Measurements from ENCODE around the gene ZNF691.
A peak's percentile ranks its signal among the peaks of the same experiment; 100 is the strongest.
"Not testable (repeated sequence)": the region's sequence is repeated elsewhere in the genome, so short reads cannot be mapped to it uniquely, and the experiment has no call there.

Gene ZNF691, protein sequence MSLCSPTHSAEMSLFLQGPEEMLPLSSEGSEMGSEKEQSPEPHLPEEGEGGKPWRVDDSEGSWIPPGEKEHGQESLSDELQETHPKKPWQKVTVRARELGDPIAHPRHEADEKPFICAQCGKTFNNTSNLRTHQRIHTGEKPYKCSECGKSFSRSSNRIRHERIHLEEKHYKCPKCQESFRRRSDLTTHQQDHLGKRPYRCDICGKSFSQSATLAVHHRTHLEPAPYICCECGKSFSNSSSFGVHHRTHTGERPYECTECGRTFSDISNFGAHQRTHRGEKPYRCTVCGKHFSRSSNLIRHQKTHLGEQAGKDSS

DNA sequence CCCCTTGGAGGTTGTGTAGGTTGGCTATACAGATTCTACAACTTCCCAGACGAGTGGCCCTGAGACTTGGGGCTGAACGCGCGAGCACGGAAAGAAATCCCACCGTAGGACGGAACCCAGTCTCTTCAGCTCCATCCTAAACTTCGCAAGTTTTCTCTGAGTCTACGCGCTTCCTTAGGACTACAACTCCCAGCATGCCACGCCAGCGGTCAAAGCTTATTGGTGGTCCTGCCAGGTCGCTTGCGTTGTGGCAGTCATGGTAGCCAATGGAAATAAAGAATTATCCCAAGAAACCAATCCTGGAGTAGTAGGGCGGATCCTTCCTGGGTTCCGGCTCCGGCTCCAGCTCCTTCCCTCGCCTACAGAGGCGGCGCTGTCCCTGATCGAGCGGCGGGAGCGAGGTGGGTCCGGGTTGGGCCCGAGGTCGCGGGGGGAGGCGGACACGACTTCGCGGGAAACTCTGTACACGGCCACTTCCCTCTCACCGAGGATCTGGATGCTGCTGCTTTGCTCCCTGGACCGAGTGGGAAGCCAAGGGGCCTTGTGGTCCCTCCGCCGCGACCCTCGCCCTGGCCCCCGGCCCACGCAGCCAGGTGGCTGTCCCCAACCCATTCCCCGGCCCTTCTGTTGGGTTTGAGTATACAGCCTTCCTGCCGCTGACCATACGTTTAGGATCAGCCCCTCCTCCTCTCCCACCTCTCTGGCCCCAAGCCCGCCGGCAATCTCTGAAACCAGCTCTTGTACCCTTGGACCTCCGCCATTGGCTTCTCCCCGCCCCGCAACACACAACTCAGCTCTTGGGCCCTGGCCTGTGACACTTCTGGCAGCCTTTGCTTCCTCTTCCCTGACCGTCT is at the start of gene ZNF691:
ZNF691 (plus strand) TSS at position 357 of the 854 bp plus-strand sequence. CDS start 3,046 bp downstream, outside the sequence.
- DNase-seq (ENCODE audit: low read depth), result peak; percentile 69

DNA sequence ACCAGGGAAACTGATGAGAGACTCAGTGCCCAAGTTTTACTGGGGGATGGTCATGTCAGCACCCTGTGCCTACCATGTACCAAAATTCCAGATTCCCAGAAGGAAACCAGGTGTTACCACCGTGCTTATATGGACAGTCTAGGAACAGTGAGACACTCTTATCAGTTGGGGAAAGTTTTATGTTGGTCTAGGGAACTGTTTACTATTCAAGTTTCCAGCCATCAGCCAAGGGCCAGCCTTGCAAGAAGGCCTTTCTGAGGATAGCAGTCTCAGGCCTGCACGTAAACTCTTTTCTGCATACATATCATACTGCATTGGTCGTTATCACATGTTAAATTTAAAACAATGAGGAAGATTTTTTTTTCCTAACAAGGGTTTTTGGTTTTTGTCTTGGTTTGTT is 49.0 kb upstream of the ZNF691 start:
- no peak for DNase-seq (ENCODE audit: low read depth)

DNA sequence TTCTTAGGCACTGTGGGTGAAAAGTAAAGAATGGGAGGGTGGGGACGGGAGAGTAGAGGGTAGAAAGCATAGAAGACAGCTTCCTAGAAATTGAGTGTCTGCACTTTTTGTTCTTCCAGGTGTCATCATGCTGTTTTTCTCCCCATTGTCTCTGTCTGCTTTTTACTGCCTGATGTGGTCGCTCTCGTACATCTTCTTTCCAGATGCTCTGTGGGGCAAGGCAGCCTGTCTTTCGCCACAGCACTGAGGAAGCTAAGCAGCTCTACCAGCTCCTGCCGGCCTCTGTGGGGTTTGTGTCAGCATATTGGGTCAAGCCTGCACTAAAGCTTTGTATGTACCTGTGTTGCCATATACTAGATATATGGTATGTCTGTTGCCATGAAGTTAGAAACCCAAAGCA is 48.4 kb upstream of the ZNF691 start:
- no peak for DNase-seq (ENCODE audit: low read depth)

DNA sequence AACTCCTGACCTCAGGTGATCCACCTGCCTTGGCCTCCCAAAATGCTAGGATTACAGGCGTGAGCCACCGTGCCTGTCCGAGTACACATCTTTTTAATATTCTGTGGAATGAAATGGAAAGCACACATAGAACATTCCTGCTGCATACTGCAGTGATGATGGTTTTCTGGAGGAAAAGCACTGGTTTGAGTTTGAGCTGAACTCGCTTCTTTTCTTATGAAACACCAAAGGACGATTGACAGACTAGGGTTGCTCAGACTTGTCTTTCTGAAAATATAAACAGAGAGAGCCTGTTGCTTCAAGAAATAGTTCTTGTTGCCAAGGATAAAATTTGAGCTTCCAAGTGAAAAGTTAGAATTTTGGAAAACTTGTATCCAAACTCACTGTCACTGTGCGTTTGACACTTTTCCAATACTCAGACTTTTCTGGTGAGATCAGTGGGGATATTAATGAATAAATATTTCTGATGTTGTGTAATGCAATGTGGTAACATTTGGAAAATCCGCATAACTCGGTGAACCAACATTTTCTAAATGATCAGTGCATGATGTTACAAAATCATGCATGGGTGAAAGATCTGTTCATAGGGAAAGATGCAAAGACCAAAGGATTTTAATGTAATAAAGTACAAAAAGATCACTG is 44.5 kb upstream of the ZNF691 start:
- DNase-seq (ENCODE audit: low read depth), result no peak

DNA sequence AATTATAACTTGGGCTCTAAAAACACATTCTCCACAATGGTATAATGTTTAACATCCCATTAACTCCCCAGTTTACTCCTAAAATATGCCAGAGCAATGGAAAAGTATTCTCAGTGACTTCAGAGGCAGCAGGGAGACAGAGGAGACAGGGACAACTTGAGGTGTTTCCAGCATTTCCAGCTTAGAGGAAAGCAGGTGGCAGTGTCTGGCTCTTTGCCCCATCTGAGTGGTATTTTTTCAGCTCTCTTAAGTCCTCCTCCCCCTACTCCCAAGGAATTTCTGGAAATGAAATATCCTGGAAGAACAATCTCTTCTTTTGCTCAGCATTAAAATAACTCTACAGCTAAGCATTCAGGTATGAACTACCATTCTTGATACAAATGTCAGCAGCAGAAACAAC is 40.2 kb upstream of the ZNF691 start:
- no peak for DNase-seq (ENCODE audit: low read depth)

DNA sequence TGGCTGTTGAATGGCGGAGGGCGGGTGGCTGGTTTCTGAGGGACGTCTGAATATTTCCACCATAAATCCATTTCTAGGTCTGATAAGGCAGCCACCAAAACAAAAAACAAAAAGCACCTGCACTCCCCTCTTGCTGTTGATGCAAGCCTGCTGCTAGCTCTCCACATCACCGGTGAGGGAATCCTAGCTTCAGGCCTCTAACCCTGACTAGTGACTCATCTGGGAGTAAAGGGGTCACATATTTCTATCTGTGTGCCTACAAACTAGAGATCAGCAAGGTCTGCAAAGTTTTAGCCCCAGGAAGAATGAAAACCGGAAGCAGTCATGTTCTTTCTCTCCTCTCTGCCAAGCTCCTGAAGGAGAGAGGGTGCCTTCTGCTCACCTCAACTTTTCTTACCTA is 39.8 kb upstream of the ZNF691 start:
- DNase-seq (ENCODE audit: low read depth), result no peak

DNA sequence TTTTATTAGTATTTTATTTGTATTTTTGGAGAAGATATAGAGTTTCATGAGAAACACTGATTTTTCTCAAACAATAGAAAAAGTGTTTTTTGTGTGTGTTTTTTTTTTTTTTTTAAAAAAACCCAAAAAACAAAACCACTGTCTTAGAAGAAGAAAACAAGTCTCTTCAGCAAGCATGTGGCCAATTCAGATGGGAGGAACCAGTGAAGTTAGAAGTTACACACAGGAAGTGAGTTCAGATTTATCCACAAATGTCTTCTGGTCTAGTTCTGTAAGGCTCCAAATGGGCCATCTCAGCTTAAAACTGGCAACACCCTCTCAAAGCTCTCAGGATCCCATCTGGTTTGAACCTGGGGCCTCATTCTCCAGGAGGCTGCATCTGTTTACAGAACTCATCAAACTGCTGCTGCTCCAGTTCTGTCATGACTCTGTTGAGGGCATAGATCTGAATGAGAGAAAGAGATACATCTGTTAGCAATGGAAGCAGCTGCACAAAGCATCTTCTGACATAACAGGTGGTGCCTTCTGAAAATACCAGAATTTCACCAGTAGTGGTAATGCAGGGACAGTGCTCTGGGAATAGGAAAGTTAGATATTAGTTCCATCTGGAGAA is 39.3 kb upstream of the ZNF691 start:
- no peak for DNase-seq (ENCODE audit: low read depth)

DNA sequence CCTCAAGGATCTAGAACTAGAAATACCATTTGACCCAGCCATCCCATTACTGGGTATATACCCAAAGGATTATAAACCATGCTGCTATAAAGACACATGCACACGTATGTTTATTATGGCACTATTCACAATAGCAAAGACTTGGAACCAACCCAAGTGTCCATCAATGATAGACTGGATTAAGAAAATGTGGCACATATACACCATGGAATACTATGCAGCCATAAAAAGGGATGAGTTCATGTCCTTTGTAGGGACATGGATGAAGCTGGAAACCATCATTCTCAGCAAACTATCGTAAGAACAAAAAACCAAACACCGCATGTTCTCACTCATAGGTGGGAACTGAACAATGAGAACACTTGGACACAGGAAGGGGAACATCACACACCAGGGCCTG is 31.6 kb upstream of the ZNF691 start:
- DNase-seq (ENCODE audit: low read depth), result not testable (repeated sequence)

DNA sequence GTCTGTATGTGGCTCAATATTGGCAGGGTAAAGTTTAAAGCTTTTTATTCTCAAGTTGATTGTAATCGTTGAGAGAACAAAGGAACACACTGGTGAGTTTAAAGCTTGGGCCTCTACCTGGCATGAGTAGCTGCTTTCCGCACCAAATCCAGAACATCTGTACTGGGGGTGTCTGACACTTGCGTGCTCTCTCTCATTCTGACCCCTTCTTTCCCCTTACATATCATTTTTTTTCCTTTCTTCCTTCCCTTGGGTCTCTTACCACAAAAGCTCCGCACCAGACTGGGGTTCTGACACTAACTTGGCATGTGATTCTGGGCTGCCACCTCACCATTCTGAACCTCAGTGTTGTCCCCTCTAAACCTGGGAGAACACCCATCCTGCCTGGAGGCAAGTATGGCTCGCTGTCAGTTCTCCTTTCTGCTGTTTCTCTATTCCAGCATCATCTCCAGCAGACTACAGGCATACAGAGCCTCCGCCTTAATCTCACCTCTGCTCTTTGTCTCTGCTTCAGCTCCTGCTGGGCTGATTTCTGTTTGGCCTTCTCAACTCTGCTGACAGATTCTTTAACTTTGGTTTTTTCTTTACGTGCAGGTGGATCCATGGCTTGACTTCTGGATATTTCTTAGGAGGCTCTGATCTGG is 30.4 kb upstream of the ZNF691 start:
- DNase-seq (ENCODE audit: low read depth), result no peak

DNA sequence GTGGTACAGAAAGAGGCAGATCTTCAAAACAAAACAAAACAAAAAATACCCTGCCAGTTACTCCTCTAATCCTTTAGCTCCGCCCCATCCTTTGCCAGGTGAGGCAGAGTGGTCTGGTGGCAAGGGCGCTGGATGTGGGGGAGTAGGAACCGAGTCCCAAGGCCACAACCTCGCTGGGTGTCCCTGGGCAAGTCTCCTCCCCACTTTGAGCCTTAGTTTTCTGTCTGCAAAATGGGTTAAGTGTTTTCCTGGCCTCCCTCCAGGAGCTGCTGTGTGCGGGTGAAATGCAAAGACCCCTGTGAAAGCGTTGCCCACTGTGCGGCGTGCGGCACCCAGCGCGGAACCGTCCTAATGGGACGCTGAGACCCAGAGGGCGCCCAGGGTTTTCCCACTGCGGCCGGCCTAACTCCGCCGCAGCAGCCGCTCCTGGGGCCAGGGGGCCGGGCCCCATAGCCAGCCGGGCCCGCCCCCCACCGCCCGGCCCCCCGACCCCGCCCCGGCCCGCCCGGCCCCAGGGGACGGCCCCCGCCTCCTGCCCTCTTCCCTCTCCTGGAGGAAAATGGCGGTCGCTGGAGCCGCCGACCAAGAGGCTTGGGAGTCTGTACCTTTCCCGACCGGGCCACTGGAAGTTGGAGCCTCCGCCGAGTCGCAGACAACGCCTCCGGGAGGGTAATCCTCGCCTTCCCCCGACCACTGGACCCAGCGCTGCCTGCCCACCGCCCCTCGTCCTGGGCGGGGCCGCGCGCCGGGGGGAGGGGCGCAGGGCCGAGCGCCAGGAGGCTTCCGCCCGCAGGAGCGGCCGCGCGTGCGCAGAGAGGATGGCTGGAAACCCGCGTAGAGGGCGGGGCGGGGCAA is 29.6 kb upstream of the ZNF691 start, which contains the start of the genes ERMAP and SVBP:
ERMAP (plus strand) TSS at position 538 of the 855 bp plus-strand sequence. CDS start 13,327 bp downstream, outside the sequence.
SVBP (minus strand) TSS at position 813 of the 855 bp plus-strand sequence. CDS start 853 bp downstream, outside the sequence.
- DNase-seq (ENCODE audit: low read depth), result peak; percentile 93

DNA sequence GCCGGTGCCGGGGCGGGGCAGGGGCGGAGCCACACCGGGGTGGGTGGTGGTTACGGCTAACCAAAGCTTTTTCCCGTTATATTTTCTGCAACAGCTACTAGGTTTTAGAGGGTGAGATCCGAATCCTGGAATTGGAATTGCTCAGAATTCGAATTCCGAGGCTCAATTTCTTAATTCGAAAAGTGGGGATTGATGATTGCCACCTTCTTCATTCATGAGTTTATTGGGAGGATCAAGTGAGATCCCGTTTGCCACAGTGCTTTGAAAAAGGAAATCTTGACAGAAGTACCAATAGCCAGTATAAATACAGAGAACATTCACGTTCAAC is 29.0 kb upstream of the ZNF691 start:
- no peak for DNase-seq (ENCODE audit: low read depth)

DNA sequence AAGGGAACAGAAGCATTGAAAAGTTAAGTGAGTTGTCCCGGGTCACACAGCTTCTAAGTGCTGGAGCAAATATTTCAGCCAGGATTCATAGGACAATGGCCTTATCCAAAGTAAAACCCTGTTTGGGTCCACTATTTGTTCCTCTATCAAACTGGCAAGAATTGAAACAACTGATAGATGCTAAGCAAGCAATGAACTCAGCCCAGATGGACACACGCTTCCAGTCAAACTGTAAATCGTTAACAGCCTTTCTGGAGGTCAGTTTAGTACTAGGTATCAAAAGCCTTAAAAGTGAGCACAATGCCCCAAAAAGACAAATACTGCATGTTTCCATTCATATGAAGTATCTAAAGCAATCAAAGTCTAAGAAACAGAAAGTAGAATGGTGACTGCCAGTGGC is 28.4 kb upstream of the ZNF691 start:
- no peak for DNase-seq (ENCODE audit: low read depth)

DNA sequence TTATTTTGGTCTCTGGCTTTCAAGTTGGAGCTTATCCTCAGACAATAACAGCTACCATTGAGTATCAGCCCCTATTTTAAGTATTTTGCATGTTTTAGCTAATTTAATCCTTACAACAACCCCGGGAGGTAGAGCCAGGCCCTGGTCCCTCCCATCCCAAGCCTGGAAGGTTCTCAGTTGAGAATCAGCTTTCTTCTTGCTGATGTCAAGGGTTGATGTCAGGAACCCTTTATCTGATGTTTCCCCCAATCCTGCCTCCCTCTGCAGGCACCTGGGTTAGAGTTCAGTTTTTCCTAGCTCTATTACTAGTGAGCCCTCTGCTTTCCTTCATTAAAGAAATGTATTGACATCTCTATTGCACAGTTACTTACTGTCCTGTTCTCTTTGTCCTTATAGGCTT is 25.6 kb upstream of the ZNF691 start:
- no peak for DNase-seq (ENCODE audit: low read depth)

DNA sequence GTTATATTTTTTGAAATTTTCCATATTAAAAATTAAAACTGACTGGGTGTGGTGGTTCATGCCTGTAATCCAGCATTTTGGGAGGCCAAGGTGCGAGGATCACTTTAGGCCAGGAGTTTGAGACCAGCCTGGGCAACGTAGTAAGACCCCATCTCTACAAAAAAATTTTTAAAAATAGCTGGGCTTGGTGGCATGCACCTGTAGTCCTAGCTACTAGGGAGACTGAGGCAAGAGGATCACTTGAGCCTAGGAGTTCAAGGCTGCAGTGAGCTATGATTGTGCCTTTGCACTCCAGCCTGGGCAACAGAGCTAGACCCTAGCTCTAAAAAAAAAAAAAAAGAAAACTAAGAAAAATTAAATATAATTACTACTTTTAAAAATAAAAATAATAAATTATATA is 24.7 kb upstream of the ZNF691 start:
- DNase-seq (ENCODE audit: low read depth), result no peak

DNA sequence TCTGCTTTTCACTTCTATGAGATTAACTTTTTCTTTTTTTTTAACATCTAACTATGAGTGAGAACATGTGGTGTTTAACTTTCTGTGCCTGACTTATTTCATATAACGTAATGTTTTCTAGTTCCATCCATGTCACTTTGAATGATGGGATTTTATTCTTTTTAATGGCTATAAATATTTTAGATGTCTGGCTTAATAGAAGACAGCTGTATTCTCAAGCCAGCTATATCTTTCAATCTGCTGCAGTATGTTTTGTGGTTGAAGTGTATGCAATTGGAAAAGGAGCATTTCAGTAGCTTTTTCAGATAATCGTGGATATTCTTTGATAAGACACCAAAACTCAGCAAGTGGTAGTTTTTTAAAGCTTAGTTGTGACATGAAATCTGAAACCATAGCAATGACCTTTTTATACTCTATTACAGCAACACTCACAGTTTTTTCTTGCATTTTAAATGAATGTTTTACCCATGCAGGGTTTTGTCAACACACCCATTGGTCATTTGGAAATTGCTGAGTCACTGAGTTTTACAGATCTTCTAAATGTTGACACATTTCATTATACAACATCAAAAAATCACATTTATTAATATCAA is 23.5 kb upstream of the ZNF691 start:
- DNase-seq (ENCODE audit: low read depth), result no peak

DNA sequence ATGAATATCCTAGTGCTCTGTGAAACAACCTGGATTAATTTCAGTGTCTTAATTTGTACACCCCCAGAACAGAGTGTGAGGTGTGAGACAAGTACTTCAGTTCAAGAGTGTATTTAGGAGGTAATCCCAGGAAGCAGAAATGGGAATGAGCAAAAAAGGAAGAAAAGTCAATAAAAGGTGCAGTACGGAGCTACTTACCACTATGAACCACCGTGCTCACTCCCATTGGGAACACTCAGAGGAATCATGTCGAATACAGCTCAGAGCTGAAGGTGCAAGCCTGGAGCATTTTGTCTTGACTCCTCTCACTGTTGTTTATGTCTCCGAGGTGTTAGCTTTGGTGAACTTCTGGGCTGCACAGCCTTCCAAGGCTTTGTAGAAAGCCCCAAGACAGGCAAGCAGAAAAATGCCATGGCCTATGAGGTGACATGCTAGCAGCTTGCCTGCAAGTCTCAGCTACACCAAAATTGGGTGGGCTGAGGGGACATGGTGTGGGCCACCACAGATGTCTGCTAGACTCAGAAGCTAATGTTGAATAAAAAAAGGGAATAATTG is 21.9 kb upstream of the ZNF691 start:
- DNase-seq (ENCODE audit: low read depth), result no peak

DNA sequence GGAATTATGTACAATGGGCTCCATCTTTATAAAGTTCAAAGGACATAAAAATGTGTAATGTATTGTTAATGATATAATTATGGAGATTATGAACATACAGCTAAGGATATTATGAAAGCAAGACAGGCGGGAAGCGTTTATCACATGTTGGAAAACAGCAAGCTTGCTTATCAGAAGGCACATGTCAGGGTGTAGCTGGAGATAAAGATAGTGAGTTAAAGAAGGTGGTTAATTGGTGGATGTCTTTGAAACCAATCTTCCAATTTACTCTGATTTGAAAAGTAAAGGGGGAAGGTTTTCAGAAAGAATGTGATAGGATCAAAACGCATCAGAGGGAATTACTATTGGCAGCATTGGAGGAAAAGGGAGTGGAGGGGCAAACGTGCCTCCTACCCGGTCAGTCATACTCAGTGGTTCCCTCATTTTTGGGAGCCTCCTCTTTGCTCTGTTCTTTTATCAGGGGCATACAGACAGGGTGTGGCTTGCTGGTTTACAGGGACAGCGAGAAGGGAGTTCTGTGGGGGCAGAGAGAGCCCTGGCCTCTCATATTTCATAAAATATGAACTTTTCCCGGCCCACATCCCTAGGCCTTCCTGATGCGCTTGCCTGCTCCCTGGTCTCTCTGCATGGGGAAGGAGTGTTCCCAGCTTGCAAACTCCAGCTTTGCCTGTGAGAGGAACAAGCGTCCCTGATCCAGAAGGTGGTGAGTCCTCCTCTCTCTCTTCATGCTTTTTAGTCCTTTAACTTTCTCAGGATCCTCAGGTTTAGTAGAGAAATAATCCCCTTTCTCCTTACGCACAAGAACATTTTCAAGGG is 21.2 kb upstream of the ZNF691 start:
- no peak for DNase-seq (ENCODE audit: low read depth)

DNA sequence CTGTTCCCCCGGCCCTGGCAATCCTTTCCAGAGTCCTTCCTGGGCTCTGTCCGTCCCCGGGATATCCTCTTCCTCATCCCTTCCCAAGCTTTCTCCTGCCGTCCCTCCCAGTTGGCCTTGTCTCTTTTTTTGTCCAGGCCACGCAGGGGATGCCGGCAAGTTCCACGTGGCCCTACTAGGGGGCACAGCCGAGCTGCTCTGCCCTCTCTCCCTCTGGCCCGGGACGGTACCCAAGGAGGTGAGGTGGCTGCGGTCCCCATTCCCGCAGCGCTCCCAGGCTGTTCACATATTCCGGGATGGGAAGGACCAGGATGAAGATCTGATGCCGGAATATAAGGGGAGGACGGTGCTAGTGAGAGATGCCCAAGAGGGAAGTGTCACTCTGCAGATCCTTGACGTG is 15.8 kb upstream of the ZNF691 start:
- no peak for DNase-seq (ENCODE audit: low read depth)

DNA sequence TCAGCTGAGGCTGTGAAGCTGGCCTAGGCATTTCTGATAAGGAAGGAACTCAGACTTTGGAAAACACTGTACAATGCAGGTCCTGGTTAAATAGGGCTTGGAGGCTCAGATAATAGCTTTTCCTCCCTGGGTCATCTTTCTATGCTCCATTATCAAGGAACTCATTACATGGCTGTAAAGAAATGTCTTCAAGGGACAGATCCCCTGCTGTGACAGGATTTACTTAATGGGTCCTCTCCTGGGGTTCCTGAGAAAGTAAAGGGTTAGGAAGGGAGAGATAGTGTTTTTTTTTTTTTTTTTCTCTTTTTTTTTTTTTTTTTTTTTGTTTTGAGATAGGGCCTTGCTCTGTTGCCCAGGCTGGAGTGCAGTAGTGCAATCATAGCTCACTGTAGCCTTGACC is 15.1 kb upstream of the ZNF691 start:
- no peak for DNase-seq (ENCODE audit: low read depth)

Measured in stimulated activated CD8-positive, alpha-beta memory T cell treated with anti-CD3 and anti-CD28 coated beads, Interleukin-12 subunit alpha, Interleukin-12 subunit beta, amount 100 ng/mL, for 4 hours (primary cell).